Fibroblast of skin of left biceps (primary cell): ENCODE results near the gene STARD3.

Experiments
- DNase-seq, 2 experiments: peaks; one replicate each; pipeline ENCODE4 v3.0.0-alpha.2; 2013; ENCODE audit warnings: low read depth in 2 of 2

STARD3 gene

GRCh38 chr17:39638317-39638716 is 1.4 kb downstream of the STARD3 start:
- no peak for DNase-seq

GRCh38 chr17:39639043-39639442 is 2.1 kb downstream of the STARD3 start:
- no peak for DNase-seq

- no peak for DNase-seq
These were observed 2.9 kb downstream of the STARD3 start for GRCh38 chr17:39639566-39640458.

- DNase-seq: no peak
These were observed 3.7 kb downstream of the STARD3 start for GRCh38 chr17:39640591-39641031.

GRCh38 chr17:39641097-39641496 is 4.2 kb downstream of the STARD3 start:
- no peak for DNase-seq

- no peak for DNase-seq
These were observed 4.9 kb downstream of the STARD3 start for GRCh38 chr17:39641883-39642282.

GRCh38 chr17:39642291-39643074 is 5.5 kb downstream of the STARD3 start:
- DNase-seq: no peak

GRCh38 chr17:39643271-39643670 is 6.3 kb downstream of the STARD3 start:
- DNase-seq: no peak

GRCh38 chr17:39647256-39647655 is 10.3 kb downstream of the STARD3 start:
- DNase-seq: no peak

GRCh38 chr17:39648616-39649366 is 11.8 kb downstream of the STARD3 start:
- peak; percentile 54 to 59 for DNase-seq

- DNase-seq: no peak
These were observed 13.2 kb downstream of the STARD3 start for GRCh38 chr17:39650121-39650579.

- DNase-seq: no peak
These were observed 15.1 kb downstream of the STARD3 start for GRCh38 chr17:39651923-39652586.

GRCh38 chr17:39652587-39653315 is 15.8 kb downstream of the STARD3 start:
- DNase-seq: no peak

- no peak for DNase-seq
These were observed 16.3 kb downstream of the STARD3 start for GRCh38 chr17:39653316-39653661.

- DNase-seq: no peak
These were observed 16.9 kb downstream of the STARD3 start for GRCh38 chr17:39653662-39654331.

- no peak for DNase-seq
These were observed 18.2 kb downstream of the STARD3 start for GRCh38 chr17:39655105-39655504.

- no peak for DNase-seq
These were observed 21.4 kb downstream of the STARD3 start for GRCh38 chr17:39658346-39658745.

- no peak for DNase-seq
These were observed 21.8 kb downstream of the STARD3 start for GRCh38 chr17:39658760-39659159.

- no peak for DNase-seq
These were observed 22.5 kb downstream of the STARD3 start for GRCh38 chr17:39659279-39660010.

GRCh38 chr17:39660011-39660360 is 23.0 kb downstream of the STARD3 start:
- DNase-seq: no peak
